GM21619 (cell line): ENCODE measurements around the gene PIM3.

ENCODE experiments used
- ATAC-seq: cut with Tn5 transposase; IDR thresholded peaks from one replicate; pipeline ENCODE4 v1.9.1; 2021; ENCODE audit not compliant: unreplicated experiment

PIM3 gene

DNA sequence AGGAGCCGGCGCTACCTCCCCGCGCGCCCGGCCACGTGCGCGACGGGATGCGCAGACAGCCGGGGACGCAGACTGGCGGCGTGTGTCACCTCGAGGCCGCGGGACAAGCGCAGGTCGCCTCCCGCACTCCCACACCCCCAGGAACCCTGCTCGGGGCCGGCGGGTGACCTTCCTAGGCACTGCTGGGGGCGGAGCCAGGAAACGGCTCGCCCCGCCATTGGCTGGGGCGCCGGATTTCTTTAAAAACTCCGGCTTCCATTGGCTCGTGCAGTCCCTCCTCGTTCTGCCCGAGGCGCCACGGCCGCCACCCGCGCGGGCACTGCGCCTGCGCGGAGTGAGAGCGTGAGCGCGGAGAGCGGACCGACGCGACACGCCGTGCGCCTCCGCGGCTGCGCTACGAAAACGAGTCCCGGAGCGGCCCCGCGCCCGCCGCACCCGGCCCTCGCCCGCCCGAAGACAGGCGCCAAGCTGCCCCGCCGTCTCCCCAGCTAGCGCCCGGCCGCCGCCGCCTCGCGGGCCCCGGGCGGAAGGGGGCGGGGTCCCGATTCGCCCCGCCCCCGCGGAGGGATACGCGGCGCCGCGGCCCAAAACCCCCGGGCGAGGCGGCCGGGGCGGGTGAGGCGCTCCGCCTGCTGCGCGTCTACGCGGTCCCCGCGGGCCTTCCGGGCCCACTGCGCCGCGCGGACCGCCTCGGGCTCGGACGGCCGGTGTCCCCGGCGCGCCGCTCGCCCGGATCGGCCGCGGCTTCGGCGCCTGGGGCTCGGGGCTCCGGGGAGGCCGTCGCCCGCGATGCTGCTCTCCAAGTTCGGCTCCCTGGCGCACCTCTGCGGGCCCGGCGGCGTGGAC, at the start of gene PIM3:
TSS of gene PIM3 (plus strand) at position 614 of the 846 bp plus-strand sequence. CDS start at position 790, 176 bp downstream.
- peak; percentile 50 for ATAC-seq

- ATAC-seq, result no peak
Observed at GRCh38 chr22:49911881-49912625, 48.5 kb upstream of the PIM3 start.

DNA sequence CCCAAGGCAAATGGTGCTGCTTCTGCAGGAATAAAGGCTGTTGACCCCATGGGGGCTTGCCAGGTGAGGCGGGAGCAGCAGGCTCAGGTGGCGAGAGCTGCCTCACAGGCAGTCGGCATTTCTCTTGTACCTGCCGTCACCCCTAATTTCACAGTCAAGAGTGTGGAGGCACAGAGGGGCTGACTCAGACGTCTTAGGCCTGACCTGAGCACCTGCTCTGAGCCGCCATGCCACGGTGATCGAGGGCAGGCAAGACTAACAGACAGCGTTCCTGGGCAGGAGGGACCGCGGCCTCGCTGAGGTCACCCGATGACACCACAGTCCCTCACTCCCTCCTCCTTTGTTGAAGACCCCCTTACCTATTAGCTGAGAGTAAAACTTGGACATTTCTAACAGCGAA, 47.5 kb upstream of the PIM3 start:
- ATAC-seq, result no peak

DNA sequence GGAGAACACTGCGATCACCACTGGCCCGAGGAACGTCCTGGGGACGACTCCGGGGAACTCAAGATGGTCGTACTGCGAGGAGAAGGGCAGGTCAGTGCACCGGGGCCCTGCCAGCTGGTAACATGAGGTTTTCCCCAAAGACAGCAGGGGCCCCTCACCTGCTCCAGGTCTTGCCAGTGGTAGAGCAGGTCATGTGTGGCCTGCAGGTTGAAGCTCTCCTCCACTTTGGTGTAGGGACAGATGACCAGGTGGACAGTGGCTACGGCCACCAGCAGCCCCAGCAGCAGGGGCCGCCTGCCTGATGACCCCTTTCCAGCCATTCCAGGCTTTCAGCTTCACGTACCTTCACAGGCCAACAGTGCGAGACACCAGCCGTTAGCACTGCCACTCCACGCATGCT, 47.1 kb upstream of the PIM3 start:
- no peak for ATAC-seq

DNA sequence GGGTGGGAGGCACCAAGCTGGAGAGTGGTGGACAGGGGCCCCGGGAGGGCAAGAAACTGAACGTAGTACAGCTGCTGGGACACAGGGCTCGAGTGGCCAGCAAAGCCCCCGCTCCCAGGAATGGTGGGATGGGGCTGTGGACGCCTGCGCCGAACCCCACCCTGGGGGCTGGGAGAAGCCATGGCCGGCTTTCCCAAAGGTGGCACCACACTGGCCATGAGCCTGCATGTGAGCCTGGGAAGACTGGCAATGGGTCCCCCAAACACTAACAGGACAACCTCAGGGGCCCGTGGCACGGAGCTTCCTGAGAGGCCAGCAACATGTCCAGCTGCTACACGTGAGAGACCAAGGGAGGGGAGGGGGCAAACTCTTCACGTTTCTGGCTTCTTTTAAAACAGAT, 46.3 kb upstream of the PIM3 start:
- ATAC-seq, result no peak

DNA sequence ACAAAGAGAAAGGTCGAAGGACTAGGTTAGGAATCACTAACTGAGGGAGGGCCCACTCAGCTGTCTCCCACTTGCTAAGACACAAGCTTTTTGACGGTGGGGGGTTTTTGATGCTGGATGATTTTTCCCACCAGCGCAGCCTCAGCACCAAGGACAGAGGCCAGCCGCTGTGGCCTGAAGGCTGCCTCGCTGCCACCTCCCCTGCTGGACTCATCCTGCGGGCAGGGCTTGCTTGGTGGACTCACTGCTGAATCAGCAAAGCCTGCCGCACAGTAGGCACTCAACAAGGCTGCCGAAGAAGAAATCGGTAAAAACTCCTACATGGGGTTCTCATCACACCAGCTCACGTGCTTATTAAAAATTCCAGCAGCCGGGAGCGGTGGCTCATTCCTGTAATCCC, 45.0 kb upstream of the PIM3 start:
- ATAC-seq, result no peak

DNA sequence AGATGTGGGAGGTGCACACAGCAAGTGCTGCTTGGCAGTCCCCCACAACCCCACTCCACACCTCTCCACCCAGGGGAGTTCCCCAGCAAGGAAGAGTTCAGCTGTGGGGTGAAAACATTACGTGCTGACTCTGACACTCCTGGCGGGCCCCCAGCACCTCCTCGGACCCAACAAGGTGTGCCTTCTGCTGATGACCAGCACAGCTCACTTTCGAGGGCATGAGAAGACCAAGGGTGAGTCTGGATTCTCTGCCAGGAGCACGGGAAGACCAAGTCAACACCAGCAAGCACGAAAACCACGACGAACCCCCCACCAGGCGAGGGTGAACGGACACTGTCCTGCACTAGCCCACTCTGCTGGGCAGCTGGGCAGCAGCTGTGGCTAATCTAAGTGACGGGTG, 43.7 kb upstream of the PIM3 start:
- ATAC-seq, result no peak

DNA sequence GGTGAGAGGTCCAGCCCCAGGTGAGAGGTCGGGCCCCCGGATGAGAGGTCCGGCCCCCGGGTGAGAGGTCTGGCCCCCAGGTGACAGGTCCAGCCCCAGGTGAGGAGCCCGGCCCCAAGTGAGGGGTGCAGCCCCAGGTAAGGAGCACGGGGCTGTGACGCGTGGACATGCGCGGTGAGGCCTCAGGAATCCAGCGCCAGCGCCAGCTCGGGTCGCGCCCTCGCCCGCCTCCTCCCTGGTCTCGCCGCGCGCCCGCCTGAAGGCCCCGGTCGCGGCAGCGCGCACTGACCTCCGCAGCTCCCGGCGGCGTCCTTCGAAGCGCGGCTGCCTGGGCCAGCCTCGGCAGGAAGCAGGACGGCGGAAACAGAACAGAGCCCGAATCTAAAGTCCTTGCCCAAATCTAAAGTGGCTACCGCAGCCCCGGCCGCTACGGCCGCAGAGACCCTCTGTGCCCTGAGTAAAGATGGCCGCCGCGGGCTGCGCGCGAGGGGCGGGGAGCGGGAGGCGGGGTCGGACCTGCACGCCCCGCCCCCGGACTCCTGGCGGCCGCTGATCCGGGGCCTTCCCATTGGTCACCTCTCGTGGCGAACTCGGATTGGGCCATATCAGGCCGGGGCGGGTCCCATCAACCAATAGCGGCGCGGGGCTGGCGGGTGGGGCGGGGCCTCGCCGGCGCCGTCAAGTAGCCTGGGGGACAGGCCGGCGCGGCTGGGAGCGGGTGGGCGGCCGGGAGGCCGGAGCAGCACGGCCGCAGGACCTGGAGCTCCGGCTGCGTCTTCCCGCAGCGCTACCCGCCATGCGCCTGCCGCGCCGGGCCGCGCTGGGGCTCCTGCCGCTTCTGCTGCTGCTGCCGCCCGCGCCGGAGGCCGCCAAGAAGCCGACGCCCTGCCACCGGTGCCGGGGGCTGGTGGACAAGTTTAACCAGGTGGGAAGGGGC, 42.3 kb upstream of the PIM3 start, which contains the start of the genes ALG12 and CRELD2:
TSS of gene ALG12 (minus strand) at position 465 of the 937 bp plus-strand sequence. CDS start 4,673 bp downstream, outside the sequence.
TSS of gene CRELD2 (plus strand) at position 661 of the 937 bp plus-strand sequence. CDS start at position 797, 136 bp downstream.
- ATAC-seq, result peak; percentile 85

- ATAC-seq, result no peak
Observed at GRCh38 chr22:49918911-49919881, 41.4 kb upstream of the PIM3 start.

- no peak for ATAC-seq
Observed at GRCh38 chr22:49920859-49921258, 39.7 kb upstream of the PIM3 start.

- ATAC-seq, result no peak
Observed at GRCh38 chr22:49921508-49922278, 38.9 kb upstream of the PIM3 start.

DNA sequence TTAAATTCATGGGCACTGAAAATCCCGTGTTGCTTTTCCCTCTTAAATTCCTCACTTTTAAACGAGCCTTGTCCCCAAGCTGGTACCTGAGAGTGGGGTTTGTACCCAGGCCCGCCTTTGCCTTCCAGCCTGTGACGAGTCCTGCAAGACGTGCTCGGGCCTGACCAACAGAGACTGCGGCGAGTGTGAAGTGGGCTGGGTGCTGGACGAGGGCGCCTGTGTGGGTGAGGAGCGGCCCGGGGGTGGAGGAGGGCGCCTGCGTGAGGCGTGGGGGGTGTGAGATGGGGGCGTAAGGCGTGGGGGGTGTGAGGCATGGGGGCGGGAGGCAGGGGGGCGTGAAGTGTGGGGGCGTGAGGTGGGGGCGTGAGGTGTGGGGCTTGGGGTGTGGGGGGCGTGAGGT, 38.1 kb upstream of the PIM3 start:
- ATAC-seq, result no peak

- no peak for ATAC-seq
Observed at GRCh38 chr22:49922926-49923325, 37.6 kb upstream of the PIM3 start.

GRCh38 chr22:49923445-49923844, 37.1 kb upstream of the PIM3 start:
- ATAC-seq, result no peak

DNA sequence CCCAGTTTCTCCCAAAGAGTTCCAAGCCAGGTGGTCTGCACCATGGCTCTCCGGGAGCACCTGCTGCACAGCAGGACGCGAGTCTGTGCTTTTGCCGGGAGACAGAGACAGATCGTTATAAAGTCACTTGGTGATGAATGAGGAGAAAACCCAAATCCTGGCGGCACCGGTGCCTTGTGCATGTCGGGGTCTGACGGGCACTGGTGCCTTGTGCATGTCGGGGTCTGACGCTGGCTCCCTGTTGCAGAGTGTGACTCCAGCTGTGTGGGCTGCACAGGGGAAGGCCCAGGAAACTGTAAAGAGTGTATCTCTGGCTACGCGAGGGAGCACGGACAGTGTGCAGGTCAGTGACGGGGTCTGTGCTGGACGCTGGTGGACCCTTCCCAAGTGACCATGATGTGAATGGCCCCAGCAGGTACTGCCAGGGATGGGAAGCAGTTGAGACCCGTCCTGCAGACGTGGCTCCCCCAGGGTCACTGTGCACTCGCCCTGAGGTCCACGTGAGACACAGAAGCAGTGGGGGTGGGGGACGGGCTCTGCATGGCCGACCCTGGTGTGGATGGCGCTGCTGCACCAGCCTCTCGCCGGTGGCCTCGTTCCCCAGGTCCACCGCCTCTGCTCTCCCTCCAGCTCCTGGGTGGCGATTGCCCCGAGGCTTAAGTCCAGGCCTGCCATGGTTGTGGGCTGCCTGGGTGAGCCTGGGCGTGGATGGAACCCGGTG, 36.3 kb upstream of the PIM3 start:
- no peak for ATAC-seq

DNA sequence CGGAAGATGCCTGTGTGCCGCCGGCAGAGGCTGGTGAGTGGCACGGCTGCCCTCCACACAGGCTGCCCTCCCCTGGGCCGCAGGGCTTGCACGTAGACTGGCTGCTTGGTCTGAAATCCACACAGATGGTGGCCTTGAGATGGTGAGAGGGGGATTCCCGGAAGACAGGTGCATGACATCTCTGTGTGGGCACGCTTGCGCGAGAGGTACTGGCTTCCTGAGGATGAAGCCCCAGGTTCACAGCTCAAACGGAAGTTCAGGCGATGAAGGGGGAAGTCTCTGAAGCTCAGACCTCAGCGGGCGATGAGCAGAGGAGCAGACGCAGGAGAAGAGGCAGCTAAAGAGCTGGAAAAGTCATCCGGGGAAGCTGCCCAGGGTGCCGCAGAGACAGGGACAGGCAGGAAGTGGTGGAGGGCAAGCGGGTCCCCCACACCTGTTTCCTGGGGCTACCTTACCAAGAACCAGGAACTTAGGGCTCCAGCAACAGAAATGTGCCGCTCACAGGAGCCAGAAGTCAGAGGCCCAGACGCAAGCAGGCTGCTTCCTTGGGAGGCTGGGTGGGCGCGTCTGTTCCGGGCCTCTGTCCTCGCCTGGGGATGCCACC, 34.9 kb upstream of the PIM3 start:
- ATAC-seq, result no peak

GRCh38 chr22:49926916-49927315, 33.7 kb upstream of the PIM3 start:
- ATAC-seq, result no peak
